HG03280 (cell line): Measurements from ENCODE around the gene HUS1.
"Not testable (repeated sequence)": the region's sequence is repeated elsewhere in the genome, so short reads cannot be mapped to it uniquely, and the experiment has no call there.

ENCODE experiments used
- ATAC-seq: cut with Tn5 transposase; IDR thresholded peaks from one replicate; pipeline ENCODE4 v1.9.1; 2021; ENCODE audit warnings: mild to moderate bottlenecking, moderate library complexity; ENCODE audit not compliant: unreplicated experiment

The HUS1 gene

DNA sequence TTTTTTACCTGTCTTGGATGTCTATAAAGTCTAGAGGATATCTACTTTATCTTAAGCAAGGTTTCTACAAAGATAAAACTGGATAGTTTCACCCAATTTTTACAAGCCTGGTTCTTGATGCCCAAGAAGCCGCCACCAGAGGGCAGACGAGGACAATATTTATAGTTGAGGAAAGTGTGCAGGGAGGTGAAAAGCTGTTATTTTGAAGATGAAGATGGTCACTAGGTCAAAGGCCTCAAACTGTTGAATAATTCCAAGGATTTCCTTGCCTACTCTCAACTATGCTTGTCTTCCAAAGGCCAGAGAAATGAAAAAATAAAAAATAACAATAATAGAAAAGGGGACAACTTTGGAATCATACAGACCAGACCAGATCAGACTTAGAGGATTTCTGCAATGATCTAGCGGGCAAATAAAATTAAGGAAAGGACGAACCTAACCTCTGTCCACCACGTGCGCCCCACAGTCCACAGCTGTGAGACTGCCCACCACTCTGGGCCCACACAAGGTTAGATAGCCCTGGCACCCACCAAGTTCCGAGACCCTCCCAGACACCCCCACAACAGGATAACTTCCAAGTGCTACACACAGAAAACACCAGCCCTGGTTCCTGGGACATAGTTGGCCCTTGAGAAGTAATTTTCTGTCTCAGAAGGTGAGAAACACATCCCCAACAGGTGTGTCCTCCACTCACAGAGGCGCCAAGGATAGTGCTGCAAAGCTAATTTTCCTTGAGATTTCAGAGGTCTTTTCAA is 34.0 kb downstream of the HUS1 start:
- ATAC-seq, result no peak

DNA sequence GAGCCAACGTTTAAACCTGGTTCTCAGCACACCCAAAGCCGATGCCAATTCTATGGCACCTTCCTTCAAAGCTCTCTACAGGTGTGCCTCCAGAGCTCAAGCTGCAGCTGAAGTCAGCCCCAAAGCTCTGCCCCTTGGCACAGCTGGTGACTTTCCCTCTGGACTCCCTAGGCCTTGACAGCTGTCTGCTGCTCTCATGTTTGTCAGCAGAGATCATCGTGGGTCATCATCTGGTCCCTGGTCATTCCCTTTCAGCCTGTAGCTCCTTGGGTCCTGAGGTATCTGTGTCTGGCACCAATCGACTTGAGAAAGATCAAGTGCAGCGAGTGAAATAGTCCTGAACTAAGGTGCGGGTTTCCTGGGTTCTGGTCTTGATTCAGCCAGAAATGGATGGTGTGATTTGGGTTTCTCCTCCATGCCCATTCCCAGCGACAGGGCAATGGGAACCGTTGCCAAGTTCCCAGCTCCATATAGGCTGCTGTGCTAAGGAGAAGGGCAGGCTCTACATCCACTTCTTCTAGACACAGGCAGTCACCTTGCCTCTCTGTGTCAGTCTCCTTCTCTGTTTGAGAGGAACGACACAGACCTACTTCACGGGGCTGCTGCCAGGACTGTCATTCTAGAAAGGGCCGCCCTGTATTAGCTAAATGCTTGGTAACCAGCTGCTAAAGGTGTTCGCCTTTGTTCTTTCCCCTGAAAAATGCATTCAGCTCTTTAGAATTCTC is 34.7 kb downstream of the HUS1 start:
- ATAC-seq, result no peak

DNA sequence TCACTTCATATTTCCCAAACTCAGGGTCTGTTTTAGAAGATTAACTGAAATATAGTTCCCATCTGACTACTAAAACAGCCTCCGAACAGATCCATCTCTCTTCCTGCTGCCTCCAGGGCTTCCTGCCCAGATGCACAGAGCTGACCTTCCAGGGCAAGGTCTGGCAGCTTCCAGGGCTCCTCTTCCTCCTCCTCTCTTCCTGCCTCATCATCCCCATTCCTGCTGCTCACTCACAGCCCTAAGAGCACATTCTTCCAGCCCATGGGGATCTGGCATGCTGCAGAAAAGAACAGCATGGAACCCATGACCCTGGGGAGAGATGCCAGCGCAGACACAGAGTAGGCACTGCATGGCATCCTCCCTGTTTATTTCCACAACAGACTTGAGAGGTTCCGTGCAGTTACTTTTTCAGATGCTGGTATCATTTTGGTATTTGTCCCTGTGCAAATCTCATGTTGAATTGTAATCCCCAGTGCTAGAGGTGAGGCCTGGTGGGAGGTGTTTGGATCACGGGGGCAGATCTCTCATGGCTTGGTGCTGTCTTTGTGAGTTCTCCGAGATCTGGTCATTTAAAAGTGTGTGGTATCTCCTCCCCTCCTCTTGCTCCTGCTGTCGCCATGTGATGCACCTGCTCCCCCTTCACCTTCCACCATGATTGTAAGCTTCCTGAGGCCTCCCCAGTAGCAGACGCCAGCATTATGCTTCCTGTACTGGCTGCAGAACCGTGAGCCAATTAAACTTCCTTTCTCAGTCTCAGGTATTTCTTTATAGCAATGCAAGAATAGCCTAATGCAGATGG is 35.5 kb downstream of the HUS1 start:
- ATAC-seq, result no peak

DNA sequence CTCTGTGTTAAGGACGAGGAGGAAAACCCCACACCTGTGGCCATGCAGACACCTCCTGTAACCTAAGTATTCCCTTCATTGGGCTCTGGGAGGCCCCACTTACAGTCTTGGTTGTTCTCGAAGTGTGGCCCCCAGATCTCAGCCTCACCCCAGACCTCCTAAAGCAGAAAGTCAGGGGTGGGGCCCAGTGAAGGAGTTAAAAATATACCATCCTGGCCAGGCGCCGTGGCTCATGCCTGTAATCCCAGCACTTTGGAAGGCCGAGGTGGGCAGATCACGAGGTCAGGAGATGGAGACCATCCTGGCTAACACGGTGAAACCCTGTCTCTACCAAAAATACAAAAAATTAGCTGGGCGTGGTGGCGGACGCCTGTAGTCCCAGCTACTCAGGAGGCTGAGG is 36.8 kb downstream of the HUS1 start:
- not testable (repeated sequence) for ATAC-seq

DNA sequence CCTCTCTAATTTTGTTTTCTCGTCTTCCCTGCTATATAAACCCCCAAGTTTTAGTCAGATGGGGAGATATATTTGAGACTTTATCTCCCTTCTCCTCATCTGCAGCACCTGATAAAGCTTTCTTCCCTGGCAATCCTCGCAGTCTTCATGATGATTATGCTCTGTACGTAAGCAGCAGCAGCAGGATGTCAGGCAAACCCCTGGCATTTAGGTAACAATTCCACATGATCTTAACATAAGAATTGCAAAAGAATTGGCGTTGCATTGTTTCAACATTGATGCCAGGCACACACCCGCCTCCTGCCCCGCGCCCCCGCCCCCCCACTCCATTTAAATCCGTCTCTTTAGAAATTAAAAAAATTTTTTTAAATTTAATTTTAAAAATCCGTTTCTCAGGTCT is 37.3 kb downstream of the HUS1 start:
- no peak for ATAC-seq

DNA sequence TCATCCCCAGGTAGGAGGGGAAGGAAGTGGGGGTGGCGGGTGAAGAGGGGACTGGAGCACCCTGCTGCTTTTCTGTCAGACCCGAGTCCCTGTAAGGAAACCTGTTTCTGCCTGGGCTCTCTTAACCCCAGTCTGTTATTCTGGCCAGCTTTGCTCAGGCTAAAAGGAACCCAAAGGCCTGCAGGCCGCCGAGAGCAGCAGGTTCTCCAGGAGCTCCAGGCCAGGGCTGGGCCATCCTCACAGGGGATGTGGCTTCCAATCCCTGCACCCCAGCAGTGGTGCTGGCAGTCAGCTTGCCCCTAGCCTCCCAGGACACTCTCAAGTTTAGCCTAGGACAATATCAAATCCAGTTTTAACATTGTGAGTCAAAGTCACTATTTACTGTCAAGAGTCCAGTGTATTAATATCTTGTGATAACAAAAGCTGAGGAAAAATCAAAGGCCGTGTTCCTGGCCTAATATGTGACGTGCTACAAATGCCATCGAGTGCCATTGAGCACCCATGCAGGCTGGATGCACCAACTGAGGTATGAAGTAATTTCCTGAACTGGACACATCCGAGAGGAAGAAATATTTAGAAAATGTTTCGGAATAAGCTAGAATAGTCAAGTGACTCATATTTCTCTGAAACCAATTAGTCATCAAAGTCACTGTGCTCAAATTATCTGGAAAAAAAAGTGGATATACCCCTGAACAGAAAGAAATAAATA is 38.1 kb downstream of the HUS1 start:
- ATAC-seq, result no peak

DNA sequence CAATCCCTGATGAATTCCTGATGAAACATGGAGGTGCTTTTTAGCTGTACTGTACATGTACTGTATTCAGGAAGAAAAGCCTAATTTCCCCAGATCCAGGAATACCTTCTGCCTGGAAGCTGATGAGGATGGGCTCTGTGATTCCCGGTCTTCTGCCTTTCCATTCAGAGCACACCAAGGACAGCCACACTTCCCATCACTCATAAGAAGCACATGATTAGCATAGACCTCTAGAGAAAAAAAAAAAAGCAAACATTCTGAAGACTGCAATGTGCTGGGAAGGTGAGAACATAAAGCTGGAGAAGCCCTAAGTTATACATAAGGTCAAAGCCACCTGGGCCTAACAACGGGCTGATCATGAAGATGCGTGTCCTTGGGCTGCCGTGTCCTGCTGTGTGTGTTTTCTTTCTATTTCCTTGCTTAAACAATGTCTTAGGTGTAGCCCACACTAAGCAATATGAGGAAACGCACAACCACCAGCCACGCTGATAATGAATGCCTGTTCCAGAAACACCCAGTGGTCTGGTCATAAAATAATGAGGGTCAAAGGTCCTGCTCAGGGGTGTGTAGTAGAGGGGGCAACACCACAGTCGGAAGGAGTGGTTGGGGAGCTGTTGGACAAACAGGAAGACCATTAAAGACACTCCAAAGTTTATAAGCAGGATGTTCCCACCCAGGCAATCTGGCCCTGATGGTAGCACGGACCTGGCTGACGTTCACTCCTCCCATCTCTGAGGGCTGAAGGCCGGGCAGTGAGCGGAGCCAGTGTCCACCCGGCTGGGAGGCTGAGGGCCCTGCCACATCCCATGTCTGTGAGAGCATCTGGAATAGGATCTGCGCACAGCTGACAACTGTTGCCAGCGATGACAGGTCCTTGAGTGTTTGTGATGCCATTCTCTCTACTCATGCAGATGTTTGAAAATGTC is 39.1 kb downstream of the HUS1 start:
- ATAC-seq, result no peak

DNA sequence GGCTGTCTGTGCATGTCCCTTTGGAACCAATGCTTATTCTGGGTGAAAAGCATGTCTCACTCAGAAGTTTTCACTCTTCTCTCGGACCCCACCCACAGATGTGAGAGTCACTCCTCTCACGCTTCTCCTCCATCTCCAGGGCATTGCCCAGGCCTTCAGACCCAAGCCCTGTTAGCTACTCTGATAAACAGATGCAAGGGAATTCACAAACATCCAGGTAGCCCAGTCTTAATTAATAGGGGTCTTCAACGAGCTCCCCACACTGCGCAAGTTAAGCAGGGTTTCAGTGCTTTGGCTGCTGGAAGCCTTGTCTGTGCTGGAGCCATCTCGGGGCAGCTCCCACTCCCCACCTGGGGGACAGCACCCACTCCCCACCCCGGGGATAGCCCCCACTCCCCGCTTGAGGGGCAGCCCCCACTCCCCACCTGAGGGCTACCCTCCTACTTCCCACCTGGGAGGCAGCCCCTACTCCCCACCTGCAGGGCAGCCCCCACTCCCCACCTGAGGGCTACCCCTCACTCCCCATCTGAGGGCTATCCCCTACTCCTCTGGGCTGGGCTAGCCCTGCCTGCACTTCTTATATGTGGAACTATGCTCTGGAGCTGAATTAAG is 39.9 kb downstream of the HUS1 start:
- ATAC-seq, result no peak

DNA sequence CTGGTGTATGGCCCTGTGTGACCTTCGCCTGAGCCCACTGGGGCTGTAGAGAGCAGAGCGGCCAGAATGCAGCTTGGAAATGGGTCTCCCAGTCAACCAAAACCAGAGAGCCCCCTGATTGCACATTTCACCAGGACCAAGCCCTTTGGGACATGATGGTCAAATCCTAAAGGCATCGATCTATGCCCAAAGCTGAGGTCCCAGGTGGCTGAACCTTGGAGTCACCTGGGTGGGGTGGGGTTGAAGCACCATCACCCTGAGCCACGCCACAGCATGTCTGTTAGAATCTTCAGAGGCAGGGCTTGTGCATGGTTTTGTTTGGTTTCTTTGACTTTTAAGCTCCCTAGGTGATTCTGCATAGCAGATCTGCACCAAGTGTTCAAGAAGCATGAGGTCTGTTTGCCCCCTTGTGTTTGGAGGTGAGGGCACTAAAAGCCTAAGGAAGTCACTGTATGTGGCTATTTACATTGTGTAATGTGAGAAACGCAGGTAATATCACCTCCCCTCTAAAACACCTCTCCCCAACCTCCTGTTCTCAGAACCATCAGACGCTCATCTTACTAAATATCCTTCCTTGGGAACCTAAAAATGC is 40.7 kb downstream of the HUS1 start:
- no peak for ATAC-seq

DNA sequence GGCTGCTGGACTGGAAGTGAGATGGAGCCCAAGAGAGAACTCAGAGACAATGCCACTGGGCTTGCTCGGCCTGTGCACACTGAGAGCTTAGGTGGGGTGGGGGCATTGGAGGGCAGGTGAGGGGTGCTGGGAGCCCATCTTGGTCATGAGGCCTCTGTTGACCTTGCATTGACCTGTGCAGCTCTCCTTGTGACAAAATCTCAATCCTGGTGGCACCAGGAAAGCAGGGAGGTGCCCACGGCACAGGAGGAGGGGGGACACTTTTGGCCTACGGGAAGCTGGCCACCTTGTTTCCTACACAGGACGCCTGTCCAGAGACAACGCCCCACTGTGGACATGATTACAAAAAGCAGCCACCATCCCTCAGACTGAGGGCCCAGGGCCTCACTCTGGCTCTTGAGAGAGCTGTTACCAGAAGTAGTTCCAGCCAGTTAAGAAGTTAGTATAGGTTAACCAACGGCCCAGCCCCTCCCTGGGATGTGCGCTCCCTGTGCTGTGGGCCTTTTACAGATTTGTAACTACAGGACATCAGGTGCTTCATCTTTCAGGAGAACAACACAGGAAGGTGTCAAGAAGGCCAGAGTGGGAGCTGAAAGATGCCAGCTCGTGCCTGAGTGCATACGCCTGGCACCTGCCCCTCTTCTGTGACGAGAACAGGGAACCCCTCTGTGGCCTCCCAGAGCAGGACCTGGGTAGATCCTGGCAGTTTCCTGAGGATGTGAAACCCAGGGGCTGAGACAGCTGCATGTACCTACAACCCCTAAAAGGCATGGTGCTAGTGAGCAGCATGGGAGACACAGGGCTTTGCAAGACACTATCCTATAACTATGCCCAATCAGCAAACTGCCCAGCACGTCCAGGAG is 41.5 kb downstream of the HUS1 start:
- peak; percentile 45 for ATAC-seq

DNA sequence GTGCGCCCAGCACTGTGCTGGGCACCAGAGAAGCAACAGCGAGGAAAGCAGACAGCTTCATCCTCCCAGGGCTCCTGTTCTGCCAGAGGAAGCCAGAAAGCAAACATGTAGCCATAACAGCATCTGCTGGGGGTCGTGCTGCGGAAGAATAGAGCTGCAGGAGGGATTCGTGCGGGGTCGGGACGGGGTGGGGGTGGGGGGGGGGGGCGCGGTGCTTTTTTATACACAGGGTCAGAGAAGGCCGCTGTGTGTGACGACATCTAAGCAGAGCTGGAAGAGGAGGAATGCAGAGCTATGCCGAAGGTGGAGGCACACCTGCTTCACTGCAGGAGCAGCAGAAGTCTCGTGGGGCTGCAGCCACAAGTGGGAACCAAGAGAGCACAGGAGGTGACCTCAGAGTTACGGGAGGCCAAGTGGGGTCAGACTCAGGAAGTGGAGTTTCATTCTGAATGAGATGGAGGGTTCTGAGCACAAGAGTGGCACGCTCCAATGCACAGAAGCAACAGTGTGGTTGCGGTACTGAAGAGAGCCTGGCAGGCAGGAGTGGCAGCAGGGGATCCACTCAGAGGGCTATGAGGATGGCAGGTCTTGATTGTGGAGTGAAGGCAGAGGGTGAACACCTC is 42.2 kb downstream of the HUS1 start:
- peak; percentile 94 for ATAC-seq

DNA sequence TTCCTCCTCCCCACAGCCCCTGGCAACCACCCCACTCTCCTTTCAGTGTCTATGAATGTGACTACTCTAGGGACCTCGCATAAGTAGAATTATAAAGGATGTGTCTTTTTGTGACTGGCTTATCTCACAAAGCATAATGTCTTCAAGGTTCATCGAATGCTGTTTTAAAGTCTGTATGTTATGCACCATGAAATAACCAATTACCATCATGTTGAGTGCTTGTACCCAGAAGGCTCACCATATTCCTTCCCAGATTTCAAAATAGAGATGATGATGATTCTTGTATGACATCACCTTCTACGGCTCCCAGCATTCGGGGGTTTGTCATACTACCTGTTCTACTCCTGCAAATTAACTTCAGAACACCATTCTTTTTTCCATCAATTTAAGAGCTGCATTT is 43.1 kb downstream of the HUS1 start:
- no peak for ATAC-seq

DNA sequence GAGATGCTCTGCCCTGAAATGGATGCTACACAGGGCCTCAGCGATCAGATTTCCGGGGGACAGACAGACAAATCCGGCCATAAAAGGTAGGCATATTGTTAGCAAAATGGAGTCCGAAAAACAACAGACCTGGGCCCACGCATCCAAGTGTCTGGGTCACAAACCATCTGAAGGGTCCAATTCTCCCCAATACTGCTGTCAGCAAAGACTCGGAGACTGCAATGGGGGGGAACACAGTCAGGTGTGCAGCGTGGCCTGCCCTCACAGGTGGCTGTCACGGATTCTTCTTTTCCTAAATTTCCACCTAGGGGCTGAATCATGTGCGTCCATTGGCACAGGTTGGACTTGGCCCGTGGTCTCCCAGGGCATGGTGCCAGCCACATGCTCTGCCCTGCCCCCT is 44.1 kb downstream of the HUS1 start:
- no peak for ATAC-seq

DNA sequence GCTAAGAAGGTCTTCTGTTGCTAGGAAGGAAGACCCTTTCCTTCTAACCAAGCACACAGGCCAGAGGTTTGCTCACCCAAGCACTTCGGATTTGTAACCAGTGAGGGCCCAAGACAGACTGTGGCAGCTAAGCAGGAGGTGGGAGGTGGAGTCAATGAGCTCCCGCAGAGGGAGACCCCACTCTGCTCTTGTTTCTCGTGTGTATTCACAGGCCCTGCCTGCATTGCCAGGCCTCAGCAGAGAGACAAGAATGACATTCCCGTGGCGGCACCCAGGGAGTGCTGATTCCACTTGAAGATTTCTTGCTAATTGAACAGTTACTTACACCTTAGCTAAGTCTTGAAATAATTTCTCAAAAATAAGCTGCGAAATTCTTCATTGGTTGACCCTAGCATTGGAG is 44.6 kb downstream of the HUS1 start:
- ATAC-seq, result no peak

DNA sequence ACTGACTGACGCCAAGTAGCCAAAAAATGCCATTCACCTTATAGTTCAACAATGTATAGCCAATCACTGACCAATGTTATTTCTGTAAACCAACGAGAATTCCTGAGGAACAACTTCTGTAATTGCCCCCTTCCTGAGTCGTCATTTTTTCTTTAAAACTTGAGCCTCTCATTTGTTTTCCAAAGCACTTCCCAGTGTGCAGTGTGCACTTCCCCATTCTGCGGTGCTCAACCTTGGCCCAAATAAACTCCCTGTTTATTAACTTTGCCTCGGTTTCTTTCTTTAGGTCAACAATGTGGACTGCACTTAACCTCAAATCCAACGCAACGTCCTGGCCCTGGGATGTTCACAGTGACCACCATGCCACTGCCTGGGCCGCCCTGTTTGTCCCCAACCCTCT is 46.2 kb downstream of the HUS1 start:
- no peak for ATAC-seq

DNA sequence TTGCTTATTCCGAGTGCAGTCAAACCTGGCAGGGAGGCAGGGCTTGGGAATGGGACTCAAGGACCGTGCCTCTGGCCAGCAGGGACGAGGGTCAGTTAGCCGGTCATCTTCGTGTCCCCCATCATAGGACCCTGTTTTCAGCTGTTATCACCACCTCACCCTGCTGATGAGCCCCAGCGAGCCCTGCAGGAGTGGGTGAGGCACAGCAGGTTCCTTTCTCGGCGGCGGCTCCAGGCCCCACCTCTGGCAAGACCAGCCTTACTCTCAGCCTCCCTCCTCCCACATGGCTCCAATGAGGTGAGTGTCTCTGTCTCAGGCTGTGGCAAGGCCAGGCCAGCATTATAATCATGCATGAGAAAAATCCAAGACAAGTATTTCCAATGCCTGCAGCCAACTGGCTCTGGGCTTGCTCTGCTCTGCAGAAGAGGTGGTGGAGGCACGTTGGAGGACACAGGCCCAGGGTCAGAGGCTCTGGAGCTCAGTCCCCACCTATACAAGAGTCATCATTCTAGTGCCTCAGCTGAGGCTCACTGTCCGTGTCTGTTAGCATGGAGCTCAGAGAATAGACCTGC is 46.9 kb downstream of the HUS1 start:
- no peak for ATAC-seq

DNA sequence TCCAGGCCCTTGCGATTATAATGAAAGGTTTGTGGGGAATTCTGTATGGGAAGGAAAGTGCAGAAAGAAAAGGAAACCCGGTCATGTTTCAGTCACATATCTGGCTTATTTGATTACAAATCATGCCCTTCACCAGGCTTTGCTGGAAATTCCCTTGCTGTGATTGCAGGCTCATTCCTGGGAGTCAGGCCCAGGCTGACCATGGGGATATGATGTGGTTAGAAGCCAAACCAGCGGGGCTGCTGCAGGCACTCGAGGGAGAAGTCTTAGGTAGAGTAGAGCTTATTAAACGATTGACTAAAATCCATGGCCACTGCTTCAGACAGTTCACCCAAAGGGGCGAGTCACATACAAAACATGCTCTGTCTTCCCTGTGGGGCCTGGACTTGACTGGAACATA is 47.4 kb downstream of the HUS1 start:
- ATAC-seq, result no peak
